Measurements from ENCODE around the gene IRF5.
A peak's percentile ranks its signal among the peaks of the same experiment; 100 is the strongest.

The IRF5 gene

DNA sequence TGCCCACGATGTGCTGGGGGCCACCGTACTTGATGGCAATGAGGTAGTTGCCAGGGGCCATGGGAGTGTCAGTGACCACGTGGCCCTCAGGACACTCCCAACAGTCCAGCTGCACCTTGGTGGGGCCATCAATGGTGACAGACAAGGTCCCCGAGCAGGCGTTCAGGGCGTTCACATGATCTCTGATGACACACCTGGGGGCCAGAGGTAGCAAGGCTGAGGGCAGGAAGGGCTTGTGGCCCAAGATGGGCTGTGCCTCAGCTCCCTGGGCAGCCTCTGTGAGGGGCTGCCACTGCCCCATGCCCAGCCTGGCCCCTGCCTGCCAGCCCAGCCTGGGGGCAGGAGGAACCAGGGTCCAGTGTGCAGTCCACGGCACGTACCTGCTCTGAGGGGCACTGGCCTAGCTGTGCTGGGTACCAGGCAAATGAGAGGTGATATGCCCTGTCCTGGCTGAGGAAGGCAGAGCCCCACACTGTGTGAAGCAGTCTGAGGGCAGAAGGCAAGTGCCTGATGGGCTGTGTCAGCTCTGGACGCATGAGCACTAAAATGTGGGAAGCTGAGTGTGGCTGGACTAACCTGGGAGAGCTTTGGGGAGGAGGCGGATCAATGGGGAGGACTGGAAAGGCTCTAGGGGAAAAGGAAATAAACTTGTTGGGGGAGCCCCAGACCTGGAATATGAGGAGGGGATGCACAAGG is 23.7 kb upstream of the IRF5 start:
- no peaks in the 10 kb centered on the region for H3K9me3 ChIP-seq
- intact Hi-C loops (cut with DNase I; ENCODE audit: low total_unique reads) = no loop called here
- peak in 1 of 2 donors; percentile 34 for DNase-seq
- H3K4me3 ChIP-seq = no peak overlapping the region
- peaks cover 0 to 32% (median 25%) of the 10 kb centered on the region in 4 donors for H3K4me1 ChIP-seq
- no peak overlapping the region for H3K27ac ChIP-seq
- no peaks in the 10 kb centered on the region for H3K36me3 ChIP-seq
- TF ChIP-seq, protein P1, sequence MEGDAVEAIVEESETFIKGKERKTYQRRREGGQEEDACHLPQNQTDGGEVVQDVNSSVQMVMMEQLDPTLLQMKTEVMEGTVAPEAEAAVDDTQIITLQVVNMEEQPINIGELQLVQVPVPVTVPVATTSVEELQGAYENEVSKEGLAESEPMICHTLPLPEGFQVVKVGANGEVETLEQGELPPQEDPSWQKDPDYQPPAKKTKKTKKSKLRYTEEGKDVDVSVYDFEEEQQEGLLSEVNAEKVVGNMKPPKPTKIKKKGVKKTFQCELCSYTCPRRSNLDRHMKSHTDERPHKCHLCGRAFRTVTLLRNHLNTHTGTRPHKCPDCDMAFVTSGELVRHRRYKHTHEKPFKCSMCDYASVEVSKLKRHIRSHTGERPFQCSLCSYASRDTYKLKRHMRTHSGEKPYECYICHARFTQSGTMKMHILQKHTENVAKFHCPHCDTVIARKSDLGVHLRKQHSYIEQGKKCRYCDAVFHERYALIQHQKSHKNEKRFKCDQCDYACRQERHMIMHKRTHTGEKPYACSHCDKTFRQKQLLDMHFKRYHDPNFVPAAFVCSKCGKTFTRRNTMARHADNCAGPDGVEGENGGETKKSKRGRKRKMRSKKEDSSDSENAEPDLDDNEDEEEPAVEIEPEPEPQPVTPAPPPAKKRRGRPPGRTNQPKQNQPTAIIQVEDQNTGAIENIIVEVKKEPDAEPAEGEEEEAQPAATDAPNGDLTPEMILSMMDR (IDR thresholded peaks at IDR 0.05) = no peak
- H3K27me3 ChIP-seq = peaks cover 0 to 67% of the 10 kb centered on the region in 2 donors

DNA sequence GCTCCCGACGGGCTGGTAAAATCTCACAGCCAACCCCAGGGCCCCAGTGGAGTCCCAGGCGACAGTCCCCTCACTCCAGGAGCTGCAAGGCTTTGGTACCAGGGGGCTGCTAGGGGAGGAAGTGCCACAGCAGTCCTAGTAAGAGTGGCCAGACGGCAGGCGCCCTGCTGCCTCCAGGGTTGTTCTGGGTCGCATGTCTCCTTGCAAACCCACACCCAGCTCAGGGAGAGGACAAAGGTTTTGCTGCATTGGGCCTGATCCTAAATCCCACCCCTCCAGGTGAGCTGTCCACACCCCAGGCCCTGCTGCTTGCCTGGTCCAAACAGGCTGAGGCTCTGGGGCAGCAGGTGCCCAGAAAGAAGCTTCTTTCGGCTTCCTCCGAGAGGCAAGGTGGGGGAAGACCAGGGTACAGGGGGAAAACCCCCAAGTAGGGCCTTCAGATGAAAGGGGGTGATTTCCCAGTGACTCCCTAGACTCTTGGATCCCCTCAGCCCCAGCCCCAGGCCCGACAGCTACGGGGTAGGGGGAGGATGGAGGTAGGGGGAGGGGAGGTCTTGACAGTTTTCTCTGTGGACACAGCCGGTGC is 23.1 kb upstream of the IRF5 start:
- Histone ChIP-seq H3K27me3 (peaks cover 0 to 62% of the 10 kb centered on the region in 2 donors), H3K9me3 (no peaks in the 10 kb centered on the region), H3K4me3 (peak overlapping the region in 1 of 2 donors; percentile 28), H3K4me1 (peaks cover 0 to 26% (median 23%) of the 10 kb centered on the region in 4 donors), H3K27ac (no peak overlapping the region), H3K36me3 (no peaks in the 10 kb centered on the region)
- DNase-seq = peak in 1 of 2 donors; percentile 57
- intact Hi-C loops (cut with DNase I; ENCODE audit: low total_unique reads) = no loop called here
- TF ChIP-seq, protein P1 (IDR thresholded peaks at IDR 0.05) = no peak

DNA sequence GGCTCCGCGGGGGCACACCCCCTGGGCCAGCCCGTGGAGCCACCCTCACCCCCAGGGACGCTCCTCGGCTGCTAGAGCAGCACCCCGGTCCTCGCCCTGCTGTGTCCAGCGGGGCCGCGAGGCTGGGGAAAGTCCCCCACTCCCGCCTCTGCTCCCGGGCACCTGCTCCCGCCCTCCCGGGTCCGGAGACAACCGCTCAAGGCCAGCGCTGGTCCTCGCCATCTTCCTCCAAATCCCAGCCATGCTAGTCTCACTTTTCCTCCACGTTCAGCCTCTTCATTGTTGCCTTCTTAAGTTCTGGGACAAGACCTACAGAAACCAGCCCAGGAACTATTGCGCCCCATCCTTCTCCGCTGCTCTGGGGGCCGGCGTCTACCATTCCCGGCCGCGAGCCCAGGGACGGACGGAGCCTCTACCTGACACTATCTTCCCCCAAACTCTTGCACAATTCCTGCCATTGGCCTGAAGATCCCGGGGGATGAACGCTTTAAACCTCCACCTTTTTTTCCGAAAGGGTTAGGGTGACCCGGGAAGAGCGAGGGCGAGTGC is 22.4 kb upstream of the IRF5 start:
- intact Hi-C loops (cut with DNase I; ENCODE audit: low total_unique reads) = no loop called here
- Histone ChIP-seq H3K27ac (no peak overlapping the region), H3K4me1 (peaks cover 0 to 19% (median 17%) of the 10 kb centered on the region in 4 donors), H3K36me3 (no peaks in the 10 kb centered on the region), H3K4me3 (peak overlapping the region in 1 of 2 donors; percentile 28), H3K27me3 (peaks cover 0 to 59% of the 10 kb centered on the region in 2 donors), H3K9me3 (no peaks in the 10 kb centered on the region)
- TF ChIP-seq, protein P1 (IDR thresholded peaks at IDR 0.05) = no peak
- DNase-seq = peak in 1 of 2 donors; percentile 47

DNA sequence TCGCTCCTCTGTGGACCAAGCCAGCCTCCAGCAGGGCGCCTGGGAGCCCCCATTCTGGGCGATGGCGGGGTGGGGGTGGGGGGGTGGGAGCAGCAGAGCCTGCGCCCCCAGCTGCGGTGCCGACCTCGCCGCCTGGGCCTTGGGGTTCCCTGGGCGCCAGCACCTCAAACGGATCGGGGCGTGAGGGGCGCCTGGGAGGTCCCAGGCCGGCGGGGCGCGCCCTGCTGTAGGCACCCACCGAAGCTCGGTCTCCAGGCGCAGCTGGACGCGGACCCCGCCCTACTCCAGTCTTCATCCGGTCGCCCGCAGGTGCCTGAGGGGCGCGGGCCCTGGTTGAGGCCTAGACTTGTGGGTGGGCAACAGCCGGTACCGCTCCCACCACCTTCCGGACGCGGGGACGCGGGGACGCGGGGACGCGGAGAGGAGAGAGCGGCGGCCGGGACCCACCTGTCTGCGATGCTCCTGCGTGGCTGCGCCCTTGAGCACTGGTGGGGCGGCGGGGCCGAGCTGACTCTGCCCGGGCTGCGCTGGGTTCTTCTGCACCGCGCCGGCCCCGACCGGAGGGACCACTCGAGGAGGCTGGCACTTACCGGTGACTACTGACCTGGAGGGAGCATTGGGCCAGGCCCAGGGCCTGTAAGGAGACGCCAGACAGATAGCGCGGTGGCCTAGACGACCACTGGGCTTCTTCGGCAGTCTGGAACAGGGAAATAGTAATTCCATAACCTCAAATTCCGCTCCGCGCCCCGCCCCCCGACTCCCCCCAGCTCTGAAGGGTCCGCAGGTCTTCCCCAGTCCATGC is 21.7 kb upstream of the IRF5 start:
- peaks cover 0 to 17% (median 14%) of the 10 kb centered on the region in 4 donors for H3K4me1 ChIP-seq
- peak overlapping the region in 1 of 2 donors; percentile 28 for H3K4me3 ChIP-seq
- peaks cover 0 to 55% of the 10 kb centered on the region in 2 donors for H3K27me3 ChIP-seq
- no peaks in the 10 kb centered on the region for H3K9me3 ChIP-seq
- TF ChIP-seq, protein P1 (IDR thresholded peaks at IDR 0.05) = no peak
- DNase-seq = peak in 1 of 2 donors; percentile 52
- H3K27ac ChIP-seq = no peak overlapping the region
- intact Hi-C loops (cut with DNase I; ENCODE audit: low total_unique reads) = no loop called here
- H3K36me3 ChIP-seq = no peaks in the 10 kb centered on the region

- DNase-seq = no peak
- intact Hi-C loops (cut with DNase I; ENCODE audit: low total_unique reads) = no loop called here
- H3K4me1 ChIP-seq = peaks cover 0 to 17% (median 14%) of the 10 kb centered on the region in 4 donors
- H3K9me3 ChIP-seq = no peaks in the 10 kb centered on the region
- TF ChIP-seq, protein P1 (IDR thresholded peaks at IDR 0.05) = no peak
- H3K27me3 ChIP-seq = peaks cover 0 to 58% of the 10 kb centered on the region in 2 donors
- no peaks in the 10 kb centered on the region for H3K36me3 ChIP-seq
- no peak overlapping the region for H3K27ac ChIP-seq
- H3K4me3 ChIP-seq = no peak overlapping the region
These were observed 21.1 kb upstream of the IRF5 start for GRCh38 chr7:128916643-128916915.

All from tibial artery (tissue), 4 donors.